Neural crest cell (in vitro differentiated cells): Measurements from ENCODE around the gene RNF148. TPM values are rescaled to one million over a fixed set of nuclear protein-coding genes. Genes with fewer than 3 reads are reported as not detected.

Experiments used
- DNase-seq: peaks from one replicate; pipeline ENCODE4 v3.0.0; 2021; ENCODE audit warnings: low read depth, mixed read lengths, low spot score
- H3K27ac Mint-ChIP-seq: one replicate; pipeline ENCODE4 v1.8.0; 2021; ENCODE audit warnings: mild to moderate bottlenecking, mixed read lengths; ENCODE audit not compliant: unreplicated experiment
- H3K27me3 Mint-ChIP-seq: 2 replicates; pipeline ENCODE4 v1.8.0; 2021; ENCODE audit warnings: low read depth, mild to moderate bottlenecking, mixed read lengths
- H3K36me3 Mint-ChIP-seq: 2 replicates; pipeline ENCODE4 v1.8.0; 2021; ENCODE audit warnings: low read depth, mild to moderate bottlenecking, mixed read lengths
- H3K4me1 Mint-ChIP-seq: 2 replicates; pipeline ENCODE4 v1.8.0; 2021; ENCODE audit warnings: mixed read lengths
- H3K4me3 Mint-ChIP-seq: one replicate; pipeline ENCODE4 v1.8.0; 2021; ENCODE audit warnings: mild to moderate bottlenecking, mixed read lengths
- H3K9me3 Mint-ChIP-seq: 2 replicates; pipeline ENCODE4 v1.8.0; 2021; ENCODE audit warnings: mixed read lengths
- CTCF ChIP-seq: fragments of 200-600 bp; sonication (generic); conservative IDR thresholded peaks from 2 replicates; pipeline ENCODE4 v1.5.0; 2021; ENCODE audit warnings: antibody characterized with exemption, mild to moderate bottlenecking
- total RNA-seq: library from RNA; stranded (reverse); gene quantifications from 2 replicates; pipeline ENCODE4 v1.2.1, GENCODE V29; 2021

The RNF148 gene
- total RNA-seq, 1 donor from 2014 or later = not detected

GRCh38 chr7:122691569-122692235, 11.0 kb downstream of the RNF148 start:
- no peak for DNase-seq
- Mint-ChIP-seq H3K36me3 (peaks cover 4% of the 10 kb centered on the region), H3K9me3 (peaks cover 6% of the 10 kb centered on the region), H3K4me3 (no peak overlapping the region), H3K27me3 (no peaks in the 10 kb centered on the region), H3K4me1 (peaks cover 11% of the 10 kb centered on the region), H3K27ac (no peak overlapping the region)
- no peak for TF ChIP-seq CTCF

GRCh38 chr7:122689346-122690109, 13.2 kb downstream of the RNF148 start:
- no peak for TF ChIP-seq CTCF
- H3K36me3 Mint-ChIP-seq = peaks cover 4% of the 10 kb centered on the region
- no peaks in the 10 kb centered on the region for H3K4me1 Mint-ChIP-seq

GRCh38 chr7:122688400-122688998, 14.2 kb downstream of the RNF148 start:
- Mint-ChIP-seq H3K36me3 (peaks cover 4% of the 10 kb centered on the region), H3K4me3 (no peak overlapping the region), H3K4me1 (no peaks in the 10 kb centered on the region), H3K27ac (no peak overlapping the region), H3K27me3 (no peaks in the 10 kb centered on the region), H3K9me3 (peaks cover 6% of the 10 kb centered on the region)
- no peak for TF ChIP-seq CTCF
- no peak for DNase-seq

More at GRCh38 chr7:122689346-122690109, 13.2 kb downstream of the RNF148 start:
- no peaks in the 10 kb centered on the region for H3K27me3 Mint-ChIP-seq
- H3K4me3 Mint-ChIP-seq = no peak overlapping the region
- H3K9me3 Mint-ChIP-seq = peaks cover 6% of the 10 kb centered on the region
- no peak for DNase-seq
- peak overlapping the region; percentile 24 for H3K27ac Mint-ChIP-seq

- no peaks in the 10 kb centered on the region for H3K27me3 Mint-ChIP-seq
- DNase-seq = no peak
- H3K4me1 Mint-ChIP-seq = no peaks in the 10 kb centered on the region
- no peak for TF ChIP-seq CTCF
- no peaks in the 10 kb centered on the region for H3K9me3 Mint-ChIP-seq
- no peak overlapping the region for H3K4me3 Mint-ChIP-seq
- H3K36me3 Mint-ChIP-seq = no peaks in the 10 kb centered on the region
- no peak overlapping the region for H3K27ac Mint-ChIP-seq
These were observed 16.3 kb downstream of the RNF148 start for GRCh38 chr7:122686360-122686878.

- H3K27me3 Mint-ChIP-seq = no peaks in the 10 kb centered on the region
- no peak overlapping the region for H3K4me3 Mint-ChIP-seq
- H3K36me3 Mint-ChIP-seq = no peaks in the 10 kb centered on the region
- no peak for DNase-seq
- H3K4me1 Mint-ChIP-seq = peaks cover 4% of the 10 kb centered on the region
- TF ChIP-seq CTCF = no peak
- no peaks in the 10 kb centered on the region for H3K9me3 Mint-ChIP-seq
- no peak overlapping the region for H3K27ac Mint-ChIP-seq
These were observed 18.2 kb downstream of the RNF148 start for GRCh38 chr7:122684504-122684903.
